AML-193 (cell line): ENCODE measurements around the gene NFATC1.

ENCODE experiments used
- DNase-seq, 2 experiments: peaks; one replicate each; lab custom pipeline; 2025; lab: John Stamatoyannopoulos, UW

NFATC1 gene

GRCh38 chr18:79395761-79396404, at the start of gene NFATC1:
NFATC1 (plus strand) TSS chr18:79395930; CDS start chr18:79396225, 295 bp downstream.
- no peak for DNase-seq

DNA sequence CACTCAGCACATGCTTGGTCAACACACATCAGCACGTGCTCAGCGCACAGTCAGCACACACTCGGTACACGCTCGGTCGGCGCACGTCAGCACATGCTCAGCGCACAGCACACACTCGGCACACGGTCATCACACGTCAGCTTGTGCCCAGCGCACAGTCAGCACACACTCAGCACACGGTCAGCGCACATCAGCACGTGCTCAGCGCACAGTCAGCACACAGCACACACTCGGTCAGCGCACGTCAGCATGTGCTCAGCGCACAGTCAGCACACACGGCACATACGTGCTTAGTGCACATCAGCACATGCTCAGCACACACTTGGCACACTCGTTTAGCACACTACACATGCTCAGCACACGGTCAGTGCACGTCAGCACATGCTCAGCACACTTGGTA, 49.7 kb upstream of the NFATC1 start:
- no peak for DNase-seq

- DNase-seq, result no peak
These were observed 47.7 kb upstream of the NFATC1 start for GRCh38 chr18:79348066-79348465.

- no peak for DNase-seq
These were observed 43.3 kb upstream of the NFATC1 start for GRCh38 chr18:79352432-79352831.

GRCh38 chr18:79353267-79353666, 42.5 kb upstream of the NFATC1 start:
- no peak for DNase-seq

DNA sequence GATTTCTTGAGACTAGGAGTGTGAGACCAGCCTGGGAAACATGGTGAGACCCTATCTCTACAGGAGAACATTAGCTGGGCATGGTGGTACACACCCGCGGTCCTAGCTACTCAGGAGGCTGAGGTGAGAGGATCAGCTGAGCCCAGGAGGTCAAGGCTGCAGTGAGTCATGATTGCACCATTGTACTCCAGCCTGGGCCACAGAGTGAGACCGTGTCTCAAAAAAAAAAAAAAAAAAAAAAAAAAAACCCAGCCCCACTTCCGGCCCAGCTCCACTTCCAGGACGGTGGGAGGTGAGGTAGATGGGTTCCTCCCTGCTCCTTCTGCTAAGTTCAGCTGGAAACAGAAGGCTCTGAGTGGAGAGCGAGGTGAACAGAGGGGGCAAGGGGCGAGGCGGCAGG, 41.4 kb upstream of the NFATC1 start:
- DNase-seq, result no peak

- DNase-seq, result no peak
These were observed 40.0 kb upstream of the NFATC1 start for GRCh38 chr18:79355433-79356335.

DNA sequence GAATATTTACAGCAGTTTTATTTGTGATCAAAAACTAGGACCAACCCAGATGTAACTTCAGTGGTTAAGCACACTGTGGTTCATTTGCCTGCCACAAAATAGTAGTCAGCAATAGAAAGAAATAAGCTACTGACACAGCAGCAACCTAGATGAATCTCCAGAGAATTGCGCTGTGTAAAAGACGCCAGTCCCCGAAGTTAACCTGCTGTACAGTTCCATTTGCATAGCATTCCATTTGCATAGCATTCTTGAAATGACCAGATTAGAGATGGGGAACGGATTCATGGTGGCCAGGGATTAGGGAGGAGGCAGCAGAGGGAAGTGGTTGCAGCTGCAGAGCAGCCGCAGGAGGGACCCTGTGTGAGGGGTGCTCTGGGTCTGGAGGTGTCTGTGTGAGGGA, 39.3 kb upstream of the NFATC1 start:
- no peak for DNase-seq

- DNase-seq, result no peak
These were observed 34.8 kb upstream of the NFATC1 start for GRCh38 chr18:79360933-79361332.

DNA sequence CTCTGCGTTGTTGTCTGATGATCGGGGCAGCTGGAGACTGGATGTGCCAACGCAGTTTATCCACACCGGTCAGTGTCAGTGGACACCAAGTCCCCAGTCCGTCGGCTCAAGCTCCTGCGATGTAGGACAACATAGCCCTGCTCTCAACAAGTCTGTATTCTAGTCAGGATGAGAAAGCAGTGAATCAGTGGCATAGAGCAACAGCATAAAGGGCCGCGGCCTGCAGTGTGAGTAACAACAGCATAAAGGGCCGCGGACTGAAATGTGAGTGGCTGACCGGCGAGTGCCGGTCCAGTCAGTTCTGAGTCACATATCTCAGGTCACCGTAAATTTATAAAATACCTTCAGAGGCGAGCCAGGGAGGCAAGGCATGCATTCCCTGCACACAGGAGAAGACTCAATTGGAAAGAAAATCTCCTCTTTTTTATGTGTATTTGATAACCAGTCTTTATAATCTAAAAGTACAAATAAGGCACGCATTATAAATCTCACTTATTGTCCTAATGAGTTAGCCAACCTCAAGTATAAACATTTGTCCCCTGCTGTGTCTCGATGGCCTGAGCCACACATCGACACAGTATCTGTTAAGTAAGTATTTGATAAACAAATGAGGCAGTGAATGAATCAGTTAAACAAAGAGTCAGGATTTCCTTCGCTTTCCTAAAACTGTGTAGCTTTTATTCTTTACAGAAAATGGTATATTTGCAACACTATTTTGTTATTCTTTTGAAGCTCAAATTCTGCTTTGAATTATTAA, 33.8 kb upstream of the NFATC1 start:
- no peak for DNase-seq

- DNase-seq, result no peak
These were observed 30.0 kb upstream of the NFATC1 start for GRCh38 chr18:79365701-79366100.

GRCh38 chr18:79366177-79367094, 29.3 kb upstream of the NFATC1 start:
- no peak for DNase-seq

DNA sequence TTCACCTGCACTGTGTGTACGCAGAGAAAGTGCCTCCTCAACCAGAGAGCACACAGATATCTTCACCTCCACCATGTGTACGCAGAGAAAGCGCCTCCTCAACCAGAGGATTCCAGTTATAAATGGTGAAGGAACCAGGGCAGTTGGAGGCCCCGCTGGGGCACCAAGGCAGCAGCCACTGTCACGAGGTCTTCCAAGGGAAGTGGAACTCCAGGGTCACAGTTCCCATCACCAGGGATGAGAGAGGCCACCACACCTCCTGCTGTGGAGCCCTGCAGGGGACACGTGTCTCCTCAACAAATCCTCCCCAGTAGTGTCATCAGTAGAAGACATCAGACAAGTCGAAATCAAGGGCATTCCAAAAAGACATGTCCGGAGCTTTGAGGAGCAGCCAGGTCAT, 28.2 kb upstream of the NFATC1 start:
- DNase-seq, result no peak

DNA sequence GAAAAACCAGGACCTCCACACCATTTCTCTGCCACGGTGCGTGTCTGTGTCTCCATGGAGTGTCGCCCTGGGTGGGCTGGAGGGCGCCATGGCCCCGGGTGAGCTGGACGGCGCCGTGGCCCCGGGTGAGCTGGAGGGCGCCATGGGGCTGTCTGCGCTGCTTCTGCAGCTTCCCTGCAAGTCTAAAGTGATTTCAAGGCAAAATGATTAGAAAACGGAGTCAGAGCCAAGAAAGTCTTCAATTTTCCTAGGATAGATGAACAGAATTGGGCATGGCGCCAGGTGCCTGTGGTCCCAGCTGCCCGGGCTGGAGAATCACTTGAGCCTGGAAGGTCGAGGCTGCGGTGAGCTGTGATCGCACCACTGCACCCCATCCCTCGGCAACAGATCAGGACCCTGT, 27.7 kb upstream of the NFATC1 start:
- no peak for DNase-seq

- no peak for DNase-seq
These were observed 27.0 kb upstream of the NFATC1 start for GRCh38 chr18:79368681-79369080.

DNA sequence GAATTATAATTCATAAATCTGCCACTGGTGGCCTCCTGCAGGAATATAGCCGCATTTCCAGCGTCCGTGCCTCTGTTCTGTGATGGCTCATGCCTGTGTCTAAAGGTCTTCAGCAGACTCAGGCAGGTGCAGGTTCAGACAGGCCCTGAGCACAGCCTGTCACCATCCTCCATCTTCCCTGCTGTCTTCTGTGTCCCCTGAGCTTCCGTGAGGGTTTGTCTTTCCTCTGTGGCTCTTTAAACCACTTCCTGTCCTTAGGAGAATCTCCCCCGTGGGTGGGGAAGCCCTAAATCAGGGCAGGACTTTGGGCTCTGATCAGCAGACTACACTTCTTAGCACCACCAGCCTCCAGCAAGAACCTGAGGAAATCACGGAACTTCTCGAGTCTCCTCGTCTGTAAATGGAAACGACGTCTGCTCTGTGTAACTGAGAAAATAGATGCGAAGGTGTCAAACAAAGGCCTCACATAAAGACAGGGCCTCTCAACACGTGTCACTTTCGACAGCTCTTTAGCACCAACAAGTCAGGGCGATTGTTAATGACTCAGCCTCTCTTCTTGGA, 24.1 kb upstream of the NFATC1 start:
- no peak for DNase-seq

DNA sequence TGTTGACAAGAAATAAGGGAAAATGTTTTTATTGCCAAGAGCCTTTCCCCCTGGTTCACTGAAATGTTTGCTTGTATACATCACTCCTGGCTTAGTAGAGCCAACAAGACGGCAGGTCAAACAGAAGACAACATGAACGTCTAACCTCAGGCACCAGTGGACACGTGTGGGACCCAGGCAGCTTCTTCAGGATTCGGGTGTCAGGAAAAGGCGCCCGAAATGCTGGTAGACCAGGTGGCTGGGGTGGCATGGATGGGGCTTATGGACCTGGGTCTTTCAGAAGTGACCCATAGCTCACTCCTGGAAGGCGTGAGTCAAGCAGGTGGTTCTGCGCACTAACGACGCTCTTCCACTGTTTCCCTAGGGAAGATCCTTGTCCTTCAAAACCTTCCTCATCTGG, 23.3 kb upstream of the NFATC1 start:
- DNase-seq, result no peak

- no peak for DNase-seq
These were observed 22.7 kb upstream of the NFATC1 start for GRCh38 chr18:79372991-79373390.

DNA sequence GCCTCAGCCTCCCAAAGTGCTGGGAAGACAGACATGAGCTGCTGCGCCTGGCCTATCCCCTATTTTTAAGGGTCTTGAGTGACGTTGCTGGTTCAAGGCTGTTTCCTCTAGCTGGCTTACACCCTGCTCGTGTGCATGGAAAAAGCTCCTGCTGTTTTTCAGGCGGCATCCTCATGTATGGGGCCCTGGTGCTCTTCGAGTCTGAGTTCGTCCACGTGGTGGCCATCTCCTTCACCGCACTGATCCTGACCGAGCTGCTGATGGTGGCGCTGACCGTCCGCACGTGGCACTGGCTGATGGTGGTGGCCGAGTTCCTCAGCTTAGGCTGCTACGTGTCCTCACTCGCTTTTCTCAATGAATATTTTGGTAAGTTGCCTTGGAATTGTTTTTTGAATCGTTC, 22.0 kb upstream of the NFATC1 start:
- no peak for DNase-seq

- no peak for DNase-seq
These were observed 21.1 kb upstream of the NFATC1 start for GRCh38 chr18:79374408-79375171.
